ENCODE data around the gene APLF. TPM values are rescaled to one million over a fixed set of nuclear protein-coding genes. Genes with fewer than 3 reads are reported as not detected.

Gene APLF
- polyA plus RNA-seq, 1 of the 3 experiments (the other 2 are of a cell fraction) = 1.1 TPM

DNA sequence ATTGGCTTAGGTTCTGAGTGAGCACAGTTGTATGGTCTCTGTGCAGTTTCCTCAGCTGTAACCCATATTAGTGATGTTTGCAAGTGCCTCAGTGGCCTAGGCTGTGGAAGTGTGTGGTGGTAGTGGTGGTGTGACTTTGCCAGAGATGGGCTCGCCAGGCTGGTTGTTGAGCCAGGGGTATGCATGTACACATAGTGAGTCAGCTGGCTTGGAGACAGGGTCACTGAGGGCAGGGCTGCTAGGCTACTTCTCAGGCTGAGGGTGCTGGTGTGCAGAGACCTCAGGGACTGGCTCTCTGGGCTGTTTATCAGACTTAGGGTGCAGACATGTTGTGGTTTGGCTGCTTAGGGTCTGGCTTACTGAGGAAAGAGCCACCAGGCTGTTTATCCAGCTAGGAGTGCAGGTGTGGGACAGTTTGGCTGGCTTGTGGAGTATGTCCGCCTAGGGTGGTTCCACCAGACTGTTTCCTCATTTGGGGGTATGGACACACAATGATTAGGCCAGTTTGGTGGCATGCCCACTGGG, 15.0 kb downstream of the APLF start:
- Histone ChIP-seq H4K20me1 (ENCODE audit: insufficient read depth) (no peaks in the 10 kb centered on the region), H3F3A (replicated peaks; ENCODE audit: insufficient read depth) (peaks cover 4% of the 10 kb centered on the region), H3K36me3 (replicated peaks in 1 of 2; ENCODE audit: control insufficient read depth in 1 of 2, insufficient read depth in 2 of 2, low read length in 1 of 2) (no peaks in the 10 kb centered on the region), H3K4me2 (no peak overlapping the region), H2AFZ (ENCODE audit: low read depth) (no peak overlapping the region), H3K9ac (no peak overlapping the region), H3K27ac (ENCODE audit: low read depth in 2 of 2, low read length in 1 of 2) (no peak overlapping the region), H3K4me1 (ENCODE audit: control insufficient read depth in 1 of 2, insufficient read depth in 2 of 2, low read depth in 1 of 2, low read length in 1 of 2) (no peaks in the 10 kb centered on the region; a peak in 1 of 4 replicates), H3K79me2 (ENCODE audit: insufficient read depth) (peaks cover 8% of the 10 kb centered on the region; the same call in 1 of the 2 replicates), H3K27me3 (ENCODE audit: insufficient read depth) (no peaks in the 10 kb centered on the region), H3K9me3 (0 out of 2 replicates have a peak, but pooled peaks cover 4% of the 10 kb centered on the region), H3K9me2 (no peaks in the 10 kb centered on the region), H3K4me3 (ENCODE audit: low read depth in 2 of 2, low read length in 1 of 2) (no peak overlapping the region)
- WGBS (ENCODE audit: low lambda C conversion rate) = 80% methylated on average over 2 of the region's 2 CpGs
- POLR2A ChIA-PET = no interaction called here
- TF ChIP-seq RXRA (IDR thresholded peaks at IDR 0.05; ENCODE audit: borderline replicate concordance, low read depth) (no peak), PBX3 (IDR thresholded peaks at IDR 0.05) (no peak), TAF1 (IDR thresholded peaks at IDR 0.05; ENCODE audit: borderline replicate concordance, low read depth, low read length) (no peak), TEAD4 (IDR thresholded peaks at IDR 0.05; ENCODE audit: borderline replicate concordance, insufficient read depth) (no peak), NFIC (IDR thresholded peaks at IDR 0.05; ENCODE audit: borderline replicate concordance) (no peak), EP300 (IDR thresholded peaks at IDR 0.05; ENCODE audit: borderline replicate concordance in 1 of 2, low read depth in 1 of 2, low read length in 1 of 2) (no peak), CTCF (IDR thresholded peaks at IDR 0.05) (no peak), TCF12 (IDR thresholded peaks at IDR 0.05) (no peak), MXI1 (IDR thresholded peaks at IDR 0.05; ENCODE audit: low read depth, low read length) (no peak), RFX5 (IDR thresholded peaks at IDR 0.05; ENCODE audit: low read length) (no peak), NRF1 (IDR thresholded peaks at IDR 0.05; ENCODE audit: low read depth, low read length) (no peak), CHD2 (IDR thresholded peaks at IDR 0.05; ENCODE audit: low read length, partially characterized antibody) (no peak), EZH2phosphoT487 (IDR thresholded peaks at IDR 0.05; ENCODE audit: borderline replicate concordance, low read depth) (no peak), JUND (IDR thresholded peaks at IDR 0.05) (no peak)
- TF ChIP-seq, protein P1, sequence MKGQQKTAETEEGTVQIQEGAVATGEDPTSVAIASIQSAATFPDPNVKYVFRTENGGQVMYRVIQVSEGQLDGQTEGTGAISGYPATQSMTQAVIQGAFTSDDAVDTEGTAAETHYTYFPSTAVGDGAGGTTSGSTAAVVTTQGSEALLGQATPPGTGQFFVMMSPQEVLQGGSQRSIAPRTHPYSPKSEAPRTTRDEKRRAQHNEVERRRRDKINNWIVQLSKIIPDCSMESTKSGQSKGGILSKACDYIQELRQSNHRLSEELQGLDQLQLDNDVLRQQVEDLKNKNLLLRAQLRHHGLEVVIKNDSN (IDR thresholded peaks at IDR 0.05; ENCODE audit: borderline replicate concordance, low read depth) = no peak
- TF ChIP-seq, protein P2, sequence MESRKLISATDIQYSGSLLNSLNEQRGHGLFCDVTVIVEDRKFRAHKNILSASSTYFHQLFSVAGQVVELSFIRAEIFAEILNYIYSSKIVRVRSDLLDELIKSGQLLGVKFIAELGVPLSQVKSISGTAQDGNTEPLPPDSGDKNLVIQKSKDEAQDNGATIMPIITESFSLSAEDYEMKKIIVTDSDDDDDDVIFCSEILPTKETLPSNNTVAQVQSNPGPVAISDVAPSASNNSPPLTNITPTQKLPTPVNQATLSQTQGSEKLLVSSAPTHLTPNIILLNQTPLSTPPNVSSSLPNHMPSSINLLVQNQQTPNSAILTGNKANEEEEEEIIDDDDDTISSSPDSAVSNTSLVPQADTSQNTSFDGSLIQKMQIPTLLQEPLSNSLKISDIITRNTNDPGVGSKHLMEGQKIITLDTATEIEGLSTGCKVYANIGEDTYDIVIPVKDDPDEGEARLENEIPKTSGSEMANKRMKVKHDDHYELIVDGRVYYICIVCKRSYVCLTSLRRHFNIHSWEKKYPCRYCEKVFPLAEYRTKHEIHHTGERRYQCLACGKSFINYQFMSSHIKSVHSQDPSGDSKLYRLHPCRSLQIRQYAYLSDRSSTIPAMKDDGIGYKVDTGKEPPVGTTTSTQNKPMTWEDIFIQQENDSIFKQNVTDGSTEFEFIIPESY (IDR thresholded peaks at IDR 0.05; ENCODE audit: borderline replicate concordance, low read depth) = no peak
- CTCF ChIA-PET = interaction anchor here (1.1 to 2.6 kb wide), 5 partner anchors 8 to 113 kb away, joined by 3 to 7 read pairs (median 4); partner anchors contain the start of genes APLF and FBXO48
- DNase-seq = no peak

Measured in SK-N-SH (cell line).